Liver (tissue), 9 donors: Measurements from ENCODE around the gene WDR81. TPM values are rescaled to one million over a fixed set of nuclear protein-coding genes. Genes with fewer than 3 reads are reported as not detected.

ENCODE experiments used
- DNase-seq: peaks from one replicate; pipeline ENCODE4 v3.0.0-alpha.2; 2017; ENCODE audit warnings: low spot score
- H3K27ac ChIP-seq, 2 donors: one replicate each; pipeline ENCODE4 v1.7.0; 2013; ENCODE audit warnings: inconsistent platforms in 2 of 2, low read length in 2 of 2, control low read depth in 1 of 2, low read depth in 1 of 2, mild to moderate bottlenecking in 1 of 2
- H3K27me3 ChIP-seq, 4 donors: one replicate each; pipeline versions ENCODE4 v1.6.1 to v1.7.0; 2013; ENCODE audit warnings: low read length in 3 of 4, inconsistent platforms in 1 of 4, mild to moderate bottlenecking in 1 of 4, moderate library complexity in 1 of 4; ENCODE audit not compliant: control insufficient read depth in 4 of 4, insufficient read depth in 4 of 4
- H3K36me3 ChIP-seq, 4 donors: one replicate each; pipeline versions ENCODE4 v1.6.1 to v1.7.0; 2013; ENCODE audit warnings: low read length in 3 of 4, mild to moderate bottlenecking in 3 of 4, low read depth in 1 of 4, moderate library complexity in 1 of 4; ENCODE audit not compliant: control insufficient read depth in 4 of 4, insufficient read depth in 3 of 4
- H3K4me1 ChIP-seq, 4 donors: one replicate each; pipeline versions ENCODE4 v1.6.1 to v1.7.0; 2013; ENCODE audit warnings: low read length in 3 of 4, mild to moderate bottlenecking in 3 of 4, moderate library complexity in 1 of 4; ENCODE audit not compliant: control insufficient read depth in 4 of 4, insufficient read depth in 4 of 4
- H3K4me3 ChIP-seq, 3 donors: one replicate each; pipeline versions ENCODE4 v1.6.1 to v1.7.0; 2013; ENCODE audit warnings: low read length in 3 of 3, control low read depth in 1 of 3, low read depth in 1 of 3, mild to moderate bottlenecking in 1 of 3
- H3K9ac ChIP-seq, 2 donors: one replicate each; pipeline ENCODE4 v1.7.0; 2013; ENCODE audit warnings: low read length in 2 of 2, mild to moderate bottlenecking in 2 of 2, moderate library complexity in 2 of 2, control low read depth in 1 of 2, low read depth in 1 of 2
- H3K9me3 ChIP-seq, 4 donors: one replicate each; pipeline versions ENCODE4 v1.6.1 to v1.7.0; 2013; ENCODE audit warnings: low read length in 3 of 4; ENCODE audit not compliant: control insufficient read depth in 4 of 4
- FOXA2 ChIP-seq: IDR thresholded peaks from 2 replicates; pipeline ENCODE4 v1.6.1; 2016; ENCODE audit warnings: antibody characterized with exemption
- HNF4A ChIP-seq, 2 donors: conservative IDR thresholded peaks; 2 replicates each; pipeline ENCODE4 v1.6.1; 2016; ENCODE audit warnings: antibody characterized with exemption in 2 of 2, mild to moderate bottlenecking in 2 of 2
- HNF4G ChIP-seq: IDR thresholded peaks from 2 replicates; pipeline ENCODE4 v1.6.1; 2016; ENCODE audit warnings: antibody characterized with exemption
- NR2F2 ChIP-seq: IDR thresholded peaks from 2 replicates; pipeline ENCODE4 v1.6.1; 2016; ENCODE audit warnings: antibody characterized with exemption
- RAD21 ChIP-seq, 2 donors: IDR thresholded peaks; 2 replicates each; pipeline ENCODE4 v1.6.1; 2016; ENCODE audit warnings: antibody characterized with exemption in 2 of 2, mild to moderate bottlenecking in 2 of 2
- RXRA ChIP-seq, 2 donors: IDR thresholded peaks; 2 replicates each; pipeline ENCODE4 v1.6.1; 2017 to 2018; ENCODE audit warnings: antibody characterized with exemption in 2 of 2, mild to moderate bottlenecking in 1 of 2
- SP1 ChIP-seq: IDR thresholded peaks from 2 replicates; pipeline ENCODE4 v1.6.1; 2018; ENCODE audit warnings: antibody characterized with exemption, mild to moderate bottlenecking
- YY1 ChIP-seq: IDR thresholded peaks from 2 replicates; pipeline ENCODE4 v1.6.1; 2016; ENCODE audit warnings: antibody characterized with exemption, mild to moderate bottlenecking
- ZBTB33 ChIP-seq: IDR thresholded peaks from 2 replicates; pipeline ENCODE4 v1.6.1; 2016; ENCODE audit warnings: antibody characterized with exemption
- WGBS: extraction: QIAGEN DNeasy Blood & Tissue Kit; methylation state at CpG from one replicate; pipeline ENCODE4 v1.1.7; 2013; 5-methylcytosine and 5-hydroxymethylcytosine counted together
- polyA plus RNA-seq, 2 donors: library from polyadenylated mRNA; stranded (reverse) in 1 of 2; unstranded in 1 of 2; fragments of 200-250 nt in 1 of 2; fragments of >200 nt in 1 of 2; fragmentation: Nextera tagmentation in 1 of 2; extraction: Ambion mirVana in 1 of 2; gene quantifications; one replicate each; pipeline versions ENCODE4 v1.2.1 to v1.2.3, GENCODE V29; 2013 to 2015
- total RNA-seq, 2 donors: library from RNA; depleted of rRNA; stranded (reverse); fragments of >200 nt; gene quantifications; one replicate each; pipeline ENCODE4 v1.2.3, GENCODE V29; 2014
- TF ChIP-seq, protein P1 (sequence below): fragments of 150-350 bp; IDR thresholded peaks from 2 replicates; pipeline ENCODE4 v1.5.1; 2017; ENCODE audit warnings: improper control_type of control experiment, low read depth, low read length; ENCODE audit not compliant: missing input control
- TF ChIP-seq, protein P2 (sequence below): IDR thresholded peaks from 2 replicates; pipeline ENCODE4 v1.6.1; 2016; ENCODE audit warnings: antibody characterized with exemption
- donor health status: healthy.
- donor health status: healthy.
- donor health status: healthy.
- donor health status: healthy.
- donor health status: healthy.

Gene WDR81
- total and polyA plus RNA-seq, 4 donors = 12.3 to 41.8 (median 33.0) TPM

DNA sequence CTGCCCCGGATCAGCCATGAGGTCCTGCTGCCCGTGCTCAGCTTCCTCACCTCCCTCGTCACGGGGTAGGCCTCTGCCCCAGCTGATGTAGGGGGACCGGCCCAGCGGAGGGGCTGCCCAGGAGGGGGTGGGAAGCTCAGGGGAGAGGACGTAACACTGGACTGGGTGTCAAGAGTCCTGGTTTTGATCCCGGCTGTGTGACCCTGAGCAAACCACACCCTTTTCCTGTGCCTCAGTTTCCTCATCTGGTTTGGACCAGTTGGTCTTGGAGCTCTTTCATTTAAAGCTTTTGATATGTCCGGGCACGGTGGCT lies 6.6 kb downstream of the WDR81 start:
- Histone ChIP-seq H3K4me1 (peaks cover 5 to 39% (median 26%) of the 10 kb centered on the region in 4 donors), H3K4me3 (no peak overlapping the region), H3K9ac (no peak overlapping the region), H3K27ac (no peak overlapping the region), H3K9me3 (no peaks in the 10 kb centered on the region), H3K36me3 (peaks cover 5 to 12% (median 8%) of the 10 kb centered on the region in 4 donors), H3K27me3 (no peaks in the 10 kb centered on the region)
- no peak for DNase-seq
- 89% methylated on average over 10 of the region's 10 CpGs for WGBS
- TF ChIP-seq NR2F2 (no peak), ZBTB33 (no peak), RXRA (IDR thresholded peaks at IDR 0.05) (no peak), YY1 (no peak)
- TF ChIP-seq, protein P1, sequence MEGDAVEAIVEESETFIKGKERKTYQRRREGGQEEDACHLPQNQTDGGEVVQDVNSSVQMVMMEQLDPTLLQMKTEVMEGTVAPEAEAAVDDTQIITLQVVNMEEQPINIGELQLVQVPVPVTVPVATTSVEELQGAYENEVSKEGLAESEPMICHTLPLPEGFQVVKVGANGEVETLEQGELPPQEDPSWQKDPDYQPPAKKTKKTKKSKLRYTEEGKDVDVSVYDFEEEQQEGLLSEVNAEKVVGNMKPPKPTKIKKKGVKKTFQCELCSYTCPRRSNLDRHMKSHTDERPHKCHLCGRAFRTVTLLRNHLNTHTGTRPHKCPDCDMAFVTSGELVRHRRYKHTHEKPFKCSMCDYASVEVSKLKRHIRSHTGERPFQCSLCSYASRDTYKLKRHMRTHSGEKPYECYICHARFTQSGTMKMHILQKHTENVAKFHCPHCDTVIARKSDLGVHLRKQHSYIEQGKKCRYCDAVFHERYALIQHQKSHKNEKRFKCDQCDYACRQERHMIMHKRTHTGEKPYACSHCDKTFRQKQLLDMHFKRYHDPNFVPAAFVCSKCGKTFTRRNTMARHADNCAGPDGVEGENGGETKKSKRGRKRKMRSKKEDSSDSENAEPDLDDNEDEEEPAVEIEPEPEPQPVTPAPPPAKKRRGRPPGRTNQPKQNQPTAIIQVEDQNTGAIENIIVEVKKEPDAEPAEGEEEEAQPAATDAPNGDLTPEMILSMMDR = no peak

DNA sequence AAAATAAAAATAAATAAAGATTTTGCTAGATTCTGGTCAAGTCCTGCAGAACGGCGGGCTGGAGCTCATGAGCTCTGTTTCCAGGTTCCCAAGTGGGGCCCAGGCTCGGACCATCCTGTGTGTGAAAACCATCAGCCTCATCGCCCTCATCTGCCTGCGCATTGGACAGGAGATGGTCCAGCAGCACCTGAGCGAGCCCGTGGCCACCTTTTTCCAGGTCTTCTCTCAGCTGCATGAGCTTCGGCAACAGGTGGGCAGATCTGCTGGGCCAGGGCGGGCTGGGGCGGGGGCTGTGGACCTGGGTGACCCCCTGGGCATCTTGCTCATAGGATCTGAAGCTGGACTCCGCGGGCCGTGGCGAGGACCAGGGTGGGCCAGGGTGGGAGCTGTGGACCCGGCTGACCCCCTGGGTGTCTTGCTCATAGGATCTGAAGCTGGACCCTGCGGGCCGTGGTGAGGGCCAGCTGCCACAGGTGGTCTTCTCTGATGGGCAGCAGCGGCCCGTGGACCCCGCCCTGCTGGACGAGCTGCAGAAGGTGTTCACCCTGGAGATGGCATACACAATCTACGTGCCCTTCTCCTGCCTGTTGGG lies 7.8 kb downstream of the WDR81 start:
- Histone ChIP-seq H3K4me3 (no peak overlapping the region), H3K36me3 (peaks cover 4 to 12% (median 8%) of the 10 kb centered on the region in 4 donors), H3K27ac (no peak overlapping the region), H3K27me3 (no peaks in the 10 kb centered on the region), H3K9me3 (no peaks in the 10 kb centered on the region), H3K4me1 (peaks cover 3 to 39% (median 24%) of the 10 kb centered on the region in 4 donors), H3K9ac (no peak overlapping the region)
- 96% methylated on average over 22 of the region's 22 CpGs for WGBS
- no peak for DNase-seq
- TF ChIP-seq, protein P1 = no peak
- no peak for TF ChIP-seq FOXA2
- no peak for TF ChIP-seq HNF4G
- no peak for TF ChIP-seq HNF4A (conservative IDR thresholded peaks at IDR 0.05)
- TF ChIP-seq, protein P2, sequence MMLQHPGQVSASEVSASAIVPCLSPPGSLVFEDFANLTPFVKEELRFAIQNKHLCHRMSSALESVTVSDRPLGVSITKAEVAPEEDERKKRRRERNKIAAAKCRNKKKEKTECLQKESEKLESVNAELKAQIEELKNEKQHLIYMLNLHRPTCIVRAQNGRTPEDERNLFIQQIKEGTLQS = no peak
- TF ChIP-seq RAD21 (IDR thresholded peaks at IDR 0.05) = no peak
- TF ChIP-seq SP1 = no peak
- no peak for TF ChIP-seq YY1
- no peak for TF ChIP-seq NR2F2

GRCh38 chr17:1732833-1733321 lies 8.4 kb downstream of the WDR81 start:
- H3K36me3 ChIP-seq = peaks cover 0 to 12% (median 8%) of the 10 kb centered on the region in 4 donors
- 88% methylated on average over 11 of the region's 11 CpGs for WGBS
- H3K4me3 ChIP-seq = no peak overlapping the region
- no peak overlapping the region for H3K9ac ChIP-seq
- no peaks in the 10 kb centered on the region for H3K9me3 ChIP-seq
- H3K27ac ChIP-seq = no peak overlapping the region
- H3K4me1 ChIP-seq = peaks cover 6 to 39% (median 26%) of the 10 kb centered on the region in 4 donors
- DNase-seq = no peak
- no peak for TF ChIP-seq FOXA2
- TF ChIP-seq, protein P1 = no peak
- H3K27me3 ChIP-seq = no peaks in the 10 kb centered on the region
